ENCODE results near the gene ZNF778.
A peak's percentile ranks its signal among the peaks of the same experiment; 100 is the strongest.

The ZNF778 gene

GRCh38 chr16:89246383-89246902 is 28.9 kb downstream of the ZNF778 start:
- TF ChIP-seq REST (IDR thresholded peaks at IDR 0.05; ENCODE audit: insufficient read depth in 1 of 2, low read depth in 2 of 2, low read length in 2 of 2): no peak
- TF ChIP-seq POLR2AphosphoS5 (IDR thresholded peaks at IDR 0.05; ENCODE audit: low read depth, low read length): no peak
- no peak for TF ChIP-seq FOXP2 (optimal IDR thresholded peaks at IDR 0.05; ENCODE audit: borderline replicate concordance, extremely low read depth, extremely low read length, insufficient read depth)
- TF ChIP-seq SIN3A (IDR thresholded peaks at IDR 0.05; ENCODE audit: borderline replicate concordance, insufficient read depth, low read length): no peak
- no peak for TF ChIP-seq TAF1 (IDR thresholded peaks at IDR 0.05; ENCODE audit: borderline replicate concordance, insufficient read depth, low read length)

- TF ChIP-seq SIN3A (IDR thresholded peaks at IDR 0.05; ENCODE audit: borderline replicate concordance, insufficient read depth, low read length) (no peak), REST (IDR thresholded peaks at IDR 0.05; ENCODE audit: insufficient read depth in 1 of 2, low read depth in 2 of 2, low read length in 2 of 2) (no peak), FOXP2 (optimal IDR thresholded peaks at IDR 0.05; ENCODE audit: borderline replicate concordance, extremely low read depth, extremely low read length, insufficient read depth) (peak; percentile 30), POLR2AphosphoS5 (IDR thresholded peaks at IDR 0.05; ENCODE audit: low read depth, low read length) (peak; percentile 49; the same call in 1 of the 2 replicates)
Measured at GRCh38 chr16:89246903-89247733, 29.6 kb downstream of the ZNF778 start.

- no peak for TF ChIP-seq FOXP2 (optimal IDR thresholded peaks at IDR 0.05; ENCODE audit: borderline replicate concordance, extremely low read depth, extremely low read length, insufficient read depth)
- no peak for TF ChIP-seq SIN3A (IDR thresholded peaks at IDR 0.05; ENCODE audit: borderline replicate concordance, insufficient read depth, low read length)
- no peak for TF ChIP-seq POLR2AphosphoS5 (IDR thresholded peaks at IDR 0.05; ENCODE audit: low read depth, low read length)
Measured at GRCh38 chr16:89248196-89248982, 30.9 kb downstream of the ZNF778 start.

GRCh38 chr16:89253548-89254287 is 36.2 kb downstream of the ZNF778 start:
- TF ChIP-seq POLR2AphosphoS5 (IDR thresholded peaks at IDR 0.05; ENCODE audit: low read depth, low read length) (no peak), FOXP2 (optimal IDR thresholded peaks at IDR 0.05; ENCODE audit: borderline replicate concordance, extremely low read depth, extremely low read length, insufficient read depth) (no peak), REST (IDR thresholded peaks at IDR 0.05; ENCODE audit: insufficient read depth in 1 of 2, low read depth in 2 of 2, low read length in 2 of 2) (no peak)

GRCh38 chr16:89256651-89257254 is 39.2 kb downstream of the ZNF778 start:
- TF ChIP-seq REST (IDR thresholded peaks at IDR 0.05; ENCODE audit: insufficient read depth in 1 of 2, low read depth in 2 of 2, low read length in 2 of 2) (no peak), POLR2AphosphoS5 (IDR thresholded peaks at IDR 0.05; ENCODE audit: low read depth, low read length) (no peak), SIN3A (IDR thresholded peaks at IDR 0.05; ENCODE audit: borderline replicate concordance, insufficient read depth, low read length) (no peak), FOXP2 (optimal IDR thresholded peaks at IDR 0.05; ENCODE audit: borderline replicate concordance, extremely low read depth, extremely low read length, insufficient read depth) (no peak), TAF1 (IDR thresholded peaks at IDR 0.05; ENCODE audit: borderline replicate concordance, insufficient read depth, low read length) (no peak)
